ENCODE measurements around the gene HJURP. TPM values are rescaled to one million over a fixed set of nuclear protein-coding genes. Genes with fewer than 3 reads are reported as not detected.

HJURP gene
- total RNA-seq, 1 experiment from 2014 or later, result 101 TPM

DNA sequence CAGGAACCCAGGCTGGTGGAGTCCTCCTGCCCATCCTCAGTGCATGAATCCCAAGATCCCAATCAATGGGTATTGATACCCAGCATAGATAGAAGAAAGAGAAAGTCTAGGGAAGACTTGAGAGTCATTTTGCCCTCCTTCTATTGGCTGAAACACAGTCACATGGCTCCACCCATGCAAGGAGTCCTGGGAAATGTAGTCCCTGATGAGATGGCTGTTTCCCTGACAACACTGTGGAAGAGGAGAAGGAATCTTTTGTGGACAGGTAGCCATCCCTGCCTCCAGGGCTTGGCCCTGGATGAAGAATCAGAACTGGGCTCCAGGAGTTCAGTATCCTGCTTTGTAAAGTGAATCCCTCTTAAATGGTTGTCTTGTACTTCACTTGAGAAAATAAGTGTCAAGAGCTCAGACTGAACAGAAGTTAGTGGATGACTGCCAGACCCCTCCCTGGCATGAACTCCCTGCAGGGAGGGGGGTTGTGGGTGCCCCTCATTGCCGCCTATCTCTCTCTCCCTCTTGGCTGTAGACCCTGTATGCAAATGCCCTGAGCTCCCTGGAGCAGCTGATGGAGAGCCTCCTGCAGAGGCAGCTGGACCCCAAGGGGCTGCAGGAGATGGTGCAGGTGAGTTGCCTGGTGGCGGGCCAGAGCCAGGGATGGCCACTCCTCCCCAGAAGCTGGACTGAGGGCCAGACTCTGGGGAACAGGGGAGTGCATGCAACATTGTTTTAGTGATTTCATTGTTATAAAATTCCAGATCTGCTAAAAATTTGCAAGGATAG is 40.1 kb downstream of the HJURP start:
- peak; percentile 23 for DNase-seq (ENCODE audit: low read depth)

- DNase-seq (ENCODE audit: low read depth), result no peak
These were observed 40.9 kb downstream of the HJURP start for GRCh38 chr2:233813236-233814055.

GRCh38 chr2:233811732-233812131 is 42.6 kb downstream of the HJURP start:
- DNase-seq (ENCODE audit: low read depth), result no peak

- no peak for DNase-seq (ENCODE audit: low read depth)
These were observed 43.2 kb downstream of the HJURP start for GRCh38 chr2:233811087-233811486.

DNA sequence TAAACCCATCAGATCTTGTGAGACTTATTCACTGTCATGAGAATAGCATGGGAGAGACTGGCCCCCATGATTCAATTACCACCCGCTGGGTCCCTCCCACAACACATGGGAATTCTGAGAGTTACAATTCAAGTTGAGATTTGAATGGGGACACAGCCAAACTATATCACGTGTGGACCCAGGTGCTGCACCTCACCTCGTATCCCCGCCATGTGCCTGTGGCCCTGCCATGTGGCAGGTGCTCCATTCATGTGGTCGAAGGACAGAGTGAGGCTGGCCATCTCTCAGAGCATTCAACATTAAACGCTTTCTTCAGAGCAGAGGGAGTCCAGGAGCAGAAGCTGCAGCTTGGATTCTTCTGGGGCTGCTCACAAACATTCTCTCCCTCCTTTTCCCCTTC is 44.0 kb downstream of the HJURP start:
- DNase-seq (ENCODE audit: low read depth), result no peak

- no peak for DNase-seq (ENCODE audit: low read depth)
These were observed 46.1 kb downstream of the HJURP start for GRCh38 chr2:233807966-233808935.

DNA sequence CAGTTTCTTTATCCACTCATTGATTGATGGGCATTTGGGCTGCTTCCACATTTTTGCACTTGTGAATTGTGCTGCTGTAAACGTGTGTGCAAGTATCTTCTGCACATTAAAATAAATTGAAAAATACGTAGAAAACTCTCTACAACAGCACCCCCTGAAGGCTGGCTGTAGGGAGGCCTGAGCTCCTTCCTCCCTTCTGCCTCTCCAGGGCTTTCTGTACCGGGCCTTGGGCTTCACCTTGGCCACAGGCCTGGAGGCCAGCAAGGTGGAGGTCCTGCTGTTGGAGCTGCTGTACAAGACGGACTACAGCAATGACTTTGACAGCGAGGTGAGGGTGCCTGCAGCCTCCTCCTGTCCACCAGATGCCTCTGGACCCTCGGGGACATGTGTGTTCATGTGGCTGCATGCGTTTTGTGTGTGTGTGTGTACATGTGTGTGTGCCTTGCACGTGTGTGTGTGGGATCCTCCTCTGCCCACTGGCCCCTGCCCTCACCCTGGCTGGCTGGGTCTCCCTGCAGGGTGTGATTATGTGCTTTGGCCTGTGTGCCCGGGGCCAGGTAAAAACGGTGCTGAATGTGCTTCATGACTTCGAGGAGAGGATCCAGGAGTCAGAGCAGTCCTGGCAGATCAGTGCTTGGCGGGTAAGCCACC is 47.0 kb downstream of the HJURP start:
- DNase-seq (ENCODE audit: low read depth), result no peak

GRCh38 chr2:233803994-233804393 is 50.3 kb downstream of the HJURP start:
- DNase-seq (ENCODE audit: low read depth), result no peak

DNA sequence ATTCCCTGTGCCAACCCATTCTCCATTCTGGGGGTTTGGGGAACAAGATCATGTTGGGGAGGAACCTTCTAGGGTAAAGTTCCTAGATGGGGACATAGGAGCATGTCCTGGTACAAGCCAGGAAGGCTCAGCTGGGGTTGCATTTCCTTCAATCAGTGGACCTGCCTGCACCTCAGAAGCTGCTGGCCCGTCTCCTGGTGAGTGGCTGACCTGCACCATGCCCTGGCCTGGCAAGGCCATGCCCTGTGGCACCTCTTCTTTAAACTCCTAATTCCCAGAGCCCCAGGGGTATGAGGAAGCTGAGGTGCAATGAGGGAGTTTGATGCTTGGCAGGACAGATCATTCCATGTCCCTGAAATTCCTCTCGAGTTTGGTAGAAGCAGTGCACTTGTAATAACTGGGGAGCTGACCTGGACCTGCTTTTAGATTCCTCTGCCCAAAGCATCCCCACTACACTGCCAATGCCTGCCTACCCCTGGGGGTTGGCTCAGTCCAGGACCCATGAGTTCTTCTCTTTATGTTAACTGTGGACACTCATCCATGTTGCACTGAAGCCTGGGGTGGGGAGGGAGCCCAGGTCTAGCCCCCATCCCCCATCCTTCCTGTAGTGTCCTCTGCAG is 50.9 kb downstream of the HJURP start:
- DNase-seq (ENCODE audit: low read depth), result no peak

GRCh38 chr2:233802132-233802815 is 52.1 kb downstream of the HJURP start:
- no peak for DNase-seq (ENCODE audit: low read depth)

GRCh38 chr2:233801357-233802131 is 52.8 kb downstream of the HJURP start:
- peak; percentile 67 for DNase-seq (ENCODE audit: low read depth)

- no peak for DNase-seq (ENCODE audit: low read depth)
These were observed 54.1 kb downstream of the HJURP start for GRCh38 chr2:233800208-233800607.

- DNase-seq (ENCODE audit: low read depth), result no peak
These were observed 54.6 kb downstream of the HJURP start for GRCh38 chr2:233799716-233800115.

GRCh38 chr2:233799087-233799665 is 55.2 kb downstream of the HJURP start:
- no peak for DNase-seq (ENCODE audit: low read depth)

DNA sequence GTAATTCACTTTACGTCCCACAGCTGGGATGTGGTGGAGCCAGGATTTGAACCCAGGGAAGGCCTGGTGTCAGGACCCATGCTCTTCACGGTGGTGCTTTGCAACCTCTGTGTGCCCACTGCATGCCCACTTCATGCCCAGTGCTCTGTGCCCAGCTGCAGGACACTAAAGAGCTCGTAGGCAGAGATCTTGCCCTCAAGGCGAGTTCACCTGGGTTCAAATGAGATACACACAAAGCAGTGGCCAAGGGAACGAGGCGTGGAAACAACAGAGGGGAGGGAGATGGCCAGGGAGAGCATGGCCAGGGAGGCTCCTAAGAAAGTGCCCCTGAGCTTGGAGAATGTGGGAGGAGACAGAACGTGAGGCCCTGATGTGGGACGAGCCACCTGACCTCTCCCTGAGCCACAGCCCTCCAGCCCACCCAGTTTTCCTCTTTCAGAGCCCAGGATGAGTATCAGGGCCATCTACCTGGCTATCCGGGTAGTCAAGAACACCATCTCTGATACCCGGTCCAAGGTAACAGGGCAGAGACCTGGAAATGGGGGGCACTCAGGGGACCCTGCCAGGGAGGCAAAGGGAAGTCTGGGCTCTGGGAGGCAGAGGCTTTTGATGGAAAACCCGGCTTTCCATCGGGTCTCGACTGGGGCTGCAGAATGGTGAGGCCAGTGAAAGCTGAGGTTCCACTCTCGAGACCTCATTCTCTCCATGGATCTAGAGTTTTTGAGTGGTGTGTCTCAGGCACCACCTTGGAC is 55.8 kb downstream of the HJURP start:
- DNase-seq (ENCODE audit: low read depth), result no peak

DNA sequence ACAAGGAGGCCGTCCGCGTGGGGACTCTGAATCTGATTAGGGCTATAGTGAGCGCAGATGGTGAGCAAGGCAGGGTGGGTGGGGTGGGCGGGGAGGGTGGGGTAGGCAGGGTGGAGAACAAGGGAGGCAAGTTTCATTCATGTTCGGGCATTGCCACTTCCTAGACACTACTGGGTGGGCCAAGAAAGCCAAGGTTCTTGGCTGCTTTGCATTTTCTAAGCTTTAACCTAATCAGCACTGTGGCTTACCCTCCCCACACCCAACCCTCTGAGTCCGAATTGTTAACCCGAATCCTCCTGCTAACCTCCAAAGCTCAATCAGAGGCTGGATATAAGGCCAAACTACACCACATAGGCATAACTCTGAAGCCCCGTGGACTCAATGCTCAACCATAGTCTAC is 58.1 kb downstream of the HJURP start:
- DNase-seq (ENCODE audit: low read depth), result no peak

- no peak for DNase-seq (ENCODE audit: low read depth)
These were observed 58.6 kb downstream of the HJURP start for GRCh38 chr2:233795735-233796171.

- DNase-seq (ENCODE audit: low read depth), result no peak
These were observed 60.1 kb downstream of the HJURP start for GRCh38 chr2:233794128-233794658.
